Skeletal muscle cell (primary cell): ENCODE data around the gene C17orf75.
"Not testable (repeated sequence)": the region's sequence is repeated elsewhere in the genome, so short reads cannot be mapped to it uniquely, and the experiment has no call there.

Source experiments
- DNase-seq: peaks from one replicate; pipeline ENCODE4 v3.0.0-alpha.2; 2010; ENCODE audit warnings: low read depth
- H3K4me3 ChIP-seq: 2 replicates; pipeline ENCODE4 v1.5.1; 2011; ENCODE audit warnings: low read depth, mild to moderate bottlenecking, control low read depth, low read length, moderate library complexity

Gene C17orf75, protein sequence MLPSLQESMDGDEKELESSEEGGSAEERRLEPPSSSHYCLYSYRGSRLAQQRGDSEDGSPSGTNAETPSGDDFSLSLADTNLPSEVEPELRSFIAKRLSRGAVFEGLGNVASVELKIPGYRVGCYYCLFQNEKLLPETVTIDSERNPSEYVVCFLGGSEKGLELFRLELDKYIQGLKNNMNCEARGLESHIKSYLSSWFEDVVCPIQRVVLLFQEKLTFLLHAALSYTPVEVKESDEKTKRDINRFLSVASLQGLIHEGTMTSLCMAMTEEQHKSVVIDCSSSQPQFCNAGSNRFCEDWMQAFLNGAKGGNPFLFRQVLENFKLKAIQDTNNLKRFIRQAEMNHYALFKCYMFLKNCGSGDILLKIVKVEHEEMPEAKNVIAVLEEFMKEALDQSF

GRCh38 chr17:32341857-32342602 lies at the start of gene C17orf75:
C17orf75 (minus strand) TSS chr17:32342173; CDS start chr17:32342139, 34 bp downstream.
- H3K4me3 ChIP-seq: peak within 1 kb of the TSS; percentile 63
- no peak for DNase-seq

- no peak for DNase-seq
- H3K4me3 ChIP-seq: no peak overlapping the region
These were observed 46.9 kb upstream of the C17orf75 start for GRCh38 chr17:32388613-32389459.

- not testable (repeated sequence) for DNase-seq, H3K4me3 ChIP-seq
These were observed 46.2 kb upstream of the C17orf75 start for GRCh38 chr17:32388128-32388527.

- no peak for DNase-seq
- no peak overlapping the region for H3K4me3 ChIP-seq
These were observed 44.9 kb upstream of the C17orf75 start for GRCh38 chr17:32386844-32387243.

GRCh38 chr17:32385971-32386370 lies 44.0 kb upstream of the C17orf75 start:
- DNase-seq: no peak
- no peak overlapping the region for H3K4me3 ChIP-seq

DNA sequence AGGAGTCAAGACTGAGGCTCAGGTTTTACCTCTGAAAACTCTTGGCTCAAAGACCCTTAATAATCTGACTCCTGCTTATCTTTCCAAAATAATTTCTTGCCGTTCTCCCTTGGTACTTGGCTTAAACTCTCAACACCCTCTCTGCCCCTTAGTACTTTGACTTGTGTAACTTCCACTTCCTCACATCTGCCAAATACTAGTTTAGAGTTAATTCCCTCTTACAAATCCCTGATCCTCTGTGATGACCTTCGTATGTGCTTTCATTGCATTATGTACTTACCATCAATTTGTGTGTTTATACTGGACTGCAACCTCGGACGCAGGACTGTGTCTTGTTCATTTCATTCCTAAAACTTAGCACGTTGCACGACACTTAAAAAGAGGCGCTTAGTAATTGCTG lies 43.1 kb upstream of the C17orf75 start:
- DNase-seq: no peak
- H3K4me3 ChIP-seq: no peak overlapping the region

DNA sequence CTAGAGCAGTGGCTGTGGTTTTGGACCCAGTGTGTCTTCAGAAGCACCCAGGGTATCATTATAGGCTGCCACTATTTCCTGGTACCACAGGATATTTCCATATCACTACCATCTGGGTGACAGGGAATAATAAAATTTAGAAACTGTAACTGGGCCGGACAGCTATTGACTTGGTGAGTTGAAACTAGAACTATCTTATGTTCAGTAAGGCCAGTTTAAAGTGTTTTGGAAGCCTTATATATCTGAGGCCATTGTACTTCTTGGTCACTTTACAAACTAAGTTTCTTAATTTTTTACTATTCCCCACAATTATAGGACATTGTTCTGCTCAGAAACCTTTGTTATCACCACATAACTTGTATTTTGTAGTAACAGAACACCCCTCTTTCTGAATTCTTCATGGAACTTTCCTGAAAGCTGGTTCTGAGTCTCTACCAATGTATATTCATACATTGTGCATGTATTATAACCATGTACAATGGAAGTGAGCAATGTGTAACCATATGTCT lies 42.0 kb upstream of the C17orf75 start:
- no peak for DNase-seq

GRCh38 chr17:32382526-32383223 lies 40.7 kb upstream of the C17orf75 start:
- no peak for DNase-seq
- no peak overlapping the region for H3K4me3 ChIP-seq

More for the DNA sequence above, 42.0 kb upstream of the C17orf75 start:
- no peak overlapping the region for H3K4me3 ChIP-seq

- DNase-seq: no peak
- no peak overlapping the region for H3K4me3 ChIP-seq
These were observed 28.5 kb upstream of the C17orf75 start for GRCh38 chr17:32370426-32370825.

DNA sequence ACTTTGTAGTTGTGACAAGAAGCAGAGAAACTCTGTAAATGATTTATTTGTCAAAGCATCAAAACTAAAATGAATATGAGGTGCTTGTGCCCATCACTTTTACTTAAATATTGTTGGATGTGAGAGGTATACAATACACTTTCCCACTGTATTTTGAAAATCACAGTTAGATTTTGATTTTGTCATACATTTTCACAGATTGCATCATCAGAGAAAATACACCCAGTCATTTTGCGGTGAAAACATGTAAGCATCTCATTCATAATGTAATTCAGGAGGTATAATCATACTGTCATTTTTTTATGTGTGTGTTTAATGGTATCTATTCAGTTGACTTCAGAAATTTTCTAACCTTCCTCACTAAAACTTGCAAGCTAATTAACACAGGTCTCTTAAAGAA lies 19.3 kb upstream of the C17orf75 start:
- H3K4me3 ChIP-seq: no peak overlapping the region
- DNase-seq: no peak

- DNase-seq: no peak
- H3K4me3 ChIP-seq: no peak overlapping the region
These were observed 15.6 kb upstream of the C17orf75 start for GRCh38 chr17:32357615-32358014.

DNA sequence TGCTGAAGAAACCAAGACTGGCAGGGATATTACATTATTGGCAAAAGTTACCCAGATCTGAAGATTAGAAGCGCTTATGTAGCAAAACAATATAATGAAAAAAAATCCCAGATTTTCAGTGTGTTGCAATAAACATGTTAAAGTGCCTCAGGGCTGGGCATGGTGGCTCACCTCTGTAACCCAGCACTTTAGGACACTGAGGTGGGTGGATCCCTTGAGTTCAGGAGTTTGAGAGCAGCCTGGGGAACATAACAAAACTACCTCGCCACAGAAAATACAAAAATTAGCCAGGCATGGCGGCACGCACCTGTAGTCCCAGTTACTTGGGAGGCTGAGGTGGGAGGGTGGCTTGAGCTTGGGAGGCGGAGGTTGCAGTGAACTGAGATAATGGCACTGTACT lies 14.8 kb upstream of the C17orf75 start:
- DNase-seq: no peak
- H3K4me3 ChIP-seq: no peak overlapping the region

DNA sequence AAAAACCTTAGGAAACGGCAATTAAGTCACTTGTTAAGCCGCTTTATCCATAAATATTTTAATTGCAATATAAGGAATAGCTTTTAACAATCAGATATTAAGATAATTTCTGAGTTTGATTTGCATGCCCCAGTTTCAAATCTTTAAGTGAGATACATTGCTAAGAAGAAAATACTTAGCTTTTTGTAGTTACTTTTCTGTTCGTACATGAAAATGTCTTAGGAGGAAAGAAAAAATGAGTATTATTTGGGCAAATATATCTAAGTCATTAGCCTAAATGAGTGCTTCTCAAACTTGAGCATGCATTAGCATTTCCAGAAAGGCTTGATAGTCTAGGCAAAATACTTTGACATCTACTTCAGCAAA lies 14.4 kb upstream of the C17orf75 start:
- no peak for DNase-seq
- no peak overlapping the region for H3K4me3 ChIP-seq

DNA sequence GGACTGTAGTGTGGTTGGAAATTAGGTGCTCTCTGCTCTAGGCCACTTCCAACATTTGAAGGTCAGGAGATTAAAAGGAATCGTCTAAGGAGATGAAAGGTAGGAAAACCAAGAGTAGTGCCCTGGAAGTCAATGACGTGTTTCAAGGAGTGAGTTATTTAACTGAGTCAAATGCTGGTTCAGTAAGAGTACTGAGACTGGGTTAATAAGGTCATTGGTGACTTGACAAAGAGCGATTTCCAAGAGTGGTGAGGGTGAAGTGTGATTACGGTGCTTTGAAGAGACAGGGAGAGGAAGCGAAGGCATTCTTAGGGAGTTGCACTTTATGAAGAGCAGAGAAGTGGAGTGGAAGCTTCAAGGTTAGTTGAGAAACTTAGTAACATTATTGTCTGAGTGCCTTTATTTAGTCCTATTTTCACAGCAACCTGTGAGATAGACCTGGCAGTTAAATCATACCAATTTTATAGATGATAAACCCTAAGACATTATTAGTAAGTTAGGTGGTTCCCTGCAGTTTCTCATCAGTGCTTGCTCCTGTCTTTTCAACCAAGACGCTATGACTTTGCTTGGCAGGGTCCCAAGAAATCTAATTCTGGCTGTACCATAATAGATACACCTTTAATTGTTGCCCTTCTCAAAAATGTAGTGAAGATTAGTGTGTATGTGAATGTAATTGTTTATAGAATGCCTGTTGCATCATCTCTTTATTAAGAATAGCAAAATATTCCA lies 13.8 kb upstream of the C17orf75 start:
- no peak for DNase-seq
- H3K4me3 ChIP-seq: no peak overlapping the region

- peak overlapping the region; percentile 3 for H3K4me3 ChIP-seq
- DNase-seq: not testable (repeated sequence)
These were observed 10.8 kb upstream of the C17orf75 start for GRCh38 chr17:32352734-32353133.

DNA sequence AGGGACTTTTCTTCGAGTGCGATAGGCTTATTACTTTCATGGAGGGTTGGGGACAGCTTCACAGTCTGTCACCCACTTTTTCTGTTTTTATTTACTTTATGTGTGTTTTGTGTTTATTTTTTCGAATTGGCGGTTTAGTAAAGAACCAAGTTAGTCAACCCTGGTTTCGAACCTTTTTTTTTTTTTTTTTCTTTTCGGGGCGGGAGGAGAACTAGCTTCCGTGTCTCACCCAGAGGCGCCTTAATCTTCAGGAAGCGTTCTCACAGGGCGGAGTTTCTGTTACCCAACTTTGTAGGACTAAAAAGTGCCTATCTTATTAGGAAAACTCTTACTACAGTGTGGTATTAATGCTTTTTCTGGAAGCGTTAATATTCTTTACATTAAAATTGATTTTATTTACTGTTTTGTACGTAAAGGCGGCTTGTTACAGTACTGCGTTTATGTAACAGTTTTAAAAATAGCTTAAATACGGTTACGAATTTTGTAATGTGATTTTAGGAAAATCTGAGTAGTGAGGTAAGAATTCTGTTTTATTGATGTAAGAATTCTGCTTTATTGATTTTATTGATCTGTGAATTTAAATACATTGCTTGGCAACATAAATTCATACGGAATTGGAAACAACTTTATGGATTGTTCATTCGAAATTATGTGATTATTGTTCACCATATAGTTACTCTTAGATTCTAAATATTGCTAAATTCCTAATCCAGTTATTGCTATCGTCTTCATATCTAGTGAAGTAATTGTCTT lies 8.9 kb upstream of the C17orf75 start:
- no peak for DNase-seq
- H3K4me3 ChIP-seq: peak overlapping the region; percentile 98

DNA sequence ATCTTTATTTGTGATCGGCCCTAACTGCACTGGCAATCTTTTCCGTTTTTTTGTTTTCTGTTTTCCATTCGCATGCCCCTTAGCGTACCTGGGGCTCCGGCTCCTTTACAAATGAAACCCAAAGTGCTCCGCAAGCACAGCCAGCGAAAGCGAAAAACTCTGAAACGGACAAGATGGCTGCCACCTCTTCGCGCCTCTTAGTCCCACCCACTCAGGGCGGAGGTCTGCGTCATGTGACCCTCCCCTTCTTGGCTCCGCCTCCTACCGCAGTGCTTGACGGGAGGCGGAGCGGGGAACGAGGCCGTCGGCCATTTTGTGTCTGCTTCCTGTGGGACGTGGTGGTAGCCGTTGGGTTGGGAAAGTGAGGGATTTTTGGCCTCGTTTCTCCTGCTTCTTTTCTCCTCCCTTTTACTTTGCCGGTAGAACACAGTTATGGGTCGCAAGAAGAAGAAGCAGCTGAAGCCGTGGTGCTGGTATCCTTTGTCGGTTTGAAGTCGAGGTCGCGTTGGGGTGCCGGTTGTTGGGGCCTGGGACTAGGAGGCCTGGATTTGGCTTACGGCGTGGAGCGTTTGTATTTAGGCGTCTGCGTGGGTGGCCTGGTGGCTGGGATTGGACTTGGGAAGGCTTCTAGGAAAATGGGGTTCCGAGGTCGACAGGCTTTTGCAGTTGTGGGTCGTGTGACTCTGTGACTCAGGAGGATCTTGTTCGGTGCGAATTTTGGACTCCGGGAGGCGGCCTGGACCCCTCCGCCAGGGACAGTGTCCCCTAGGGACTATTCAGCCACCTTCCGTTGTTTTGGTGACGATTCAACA lies 8.1 kb upstream of the C17orf75 start, which contains the start of gene ZNF207:
TSS of gene ZNF207 (plus strand) at position 304 of the 812 bp plus-strand sequence. CDS start at position 433, 129 bp downstream.
- peak; percentile 88 for DNase-seq
- H3K4me3 ChIP-seq: peak within 1 kb of the TSS; percentile 98
